Stimulated activated effector memory CD8-positive, alpha-beta T cell treated with anti-CD3 and anti-CD28 coated beads, Interleukin-12 subunit alpha, Interleukin-12 subunit beta, amount 100 ng/mL, for 72 hours (primary cell): ENCODE data around the gene USP13.
A peak's percentile ranks its signal among the peaks of the same experiment; 100 is the strongest.

ENCODE experiments used
- ATAC-seq: fragments of 150-1000 bp; cut with Tn5 transposase; 2 replicates; pipeline ENCODE4 v1.10.0; 2021
- DNase-seq, 2 donors: peaks; one replicate each; pipeline ENCODE4 v3.0.0; 2021 to 2022; ENCODE audit warnings: low spot score in 2 of 2
- H3K27ac Mint-ChIP-seq: one replicate; pipeline ENCODE4 v1.8.0; 2022; ENCODE audit warnings: mild to moderate bottlenecking, mixed read lengths
- H3K36me3 Mint-ChIP-seq: one replicate; pipeline ENCODE4 v1.8.0; 2022; ENCODE audit warnings: mild to moderate bottlenecking, mixed read lengths
- H3K4me1 Mint-ChIP-seq: one replicate; pipeline ENCODE4 v1.8.0; 2022; ENCODE audit warnings: mixed read lengths
- H3K4me3 Mint-ChIP-seq: one replicate; pipeline ENCODE4 v1.8.0; 2022; ENCODE audit warnings: mild to moderate bottlenecking, mixed read lengths
- H3K9me3 Mint-ChIP-seq: one replicate; pipeline ENCODE4 v1.8.0; 2022; ENCODE audit warnings: mixed read lengths

The USP13 gene

DNA sequence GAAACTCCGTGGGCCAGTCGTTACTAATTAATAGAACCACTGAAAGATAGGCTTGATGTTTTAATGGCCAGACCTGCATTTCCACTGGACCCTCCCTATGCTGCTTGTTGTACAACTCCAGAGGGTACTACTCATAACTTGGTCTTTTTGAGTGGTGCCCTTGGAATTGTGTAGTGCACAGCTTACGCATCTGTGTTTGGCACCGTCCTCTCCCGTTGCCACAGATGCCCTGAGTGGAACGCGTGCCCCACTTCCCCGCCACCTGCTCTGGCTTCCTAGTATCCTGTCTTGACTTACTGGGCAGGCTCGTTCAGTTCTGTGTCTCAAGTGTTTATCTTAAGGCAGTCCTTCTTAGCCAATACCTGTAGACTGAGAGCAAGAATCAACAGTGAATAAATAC lies 78.7 kb downstream of the USP13 start:
- H3K4me3 Mint-ChIP-seq: no peak overlapping the region
- H3K27ac Mint-ChIP-seq: no peak overlapping the region
- no peaks in the 10 kb centered on the region for H3K4me1 Mint-ChIP-seq
- DNase-seq: no peak
- no peak for ATAC-seq
- peaks cover 10% of the 10 kb centered on the region for H3K36me3 Mint-ChIP-seq
- H3K9me3 Mint-ChIP-seq: no peaks in the 10 kb centered on the region

DNA sequence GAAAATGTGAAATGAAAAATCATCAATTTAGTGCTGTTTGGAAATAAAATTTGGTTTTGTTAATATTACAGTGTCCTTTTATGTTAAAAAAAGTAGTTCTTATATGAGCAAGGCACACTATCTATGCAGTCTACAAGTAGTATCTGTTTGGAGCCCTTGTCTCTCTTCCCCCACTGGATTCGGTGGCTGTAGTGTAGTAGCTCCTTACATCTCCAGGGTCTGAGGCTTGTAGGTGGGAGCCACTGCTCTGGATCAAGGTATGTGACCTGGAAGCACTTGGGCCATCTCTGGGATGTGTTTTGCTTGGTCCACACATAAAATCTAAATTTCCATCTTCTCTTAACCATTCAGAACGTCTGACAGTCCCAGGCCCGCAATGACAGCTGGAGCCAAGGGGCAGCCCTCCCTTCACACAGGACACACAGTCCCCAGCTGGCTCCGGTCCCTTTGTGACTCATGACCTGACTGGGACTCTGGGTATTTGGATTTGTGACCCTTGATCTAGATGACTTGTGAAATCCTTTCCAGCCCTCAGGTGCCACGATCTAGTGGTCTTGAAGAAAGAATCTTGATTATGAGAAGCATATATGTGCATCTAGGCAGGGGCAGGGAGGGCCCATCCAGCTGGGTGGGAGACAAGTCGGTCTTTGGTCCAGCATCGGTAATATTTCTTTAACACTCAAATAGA lies 80.0 kb downstream of the USP13 start:
- peaks cover 1% of the 10 kb centered on the region for H3K4me1 Mint-ChIP-seq
- no peaks in the 10 kb centered on the region for H3K9me3 Mint-ChIP-seq
- no peak overlapping the region for H3K4me3 Mint-ChIP-seq
- ATAC-seq (no peak), DNase-seq (no peak)
- H3K36me3 Mint-ChIP-seq: peaks cover 16% of the 10 kb centered on the region
- peak overlapping the region; percentile 53 for H3K27ac Mint-ChIP-seq

DNA sequence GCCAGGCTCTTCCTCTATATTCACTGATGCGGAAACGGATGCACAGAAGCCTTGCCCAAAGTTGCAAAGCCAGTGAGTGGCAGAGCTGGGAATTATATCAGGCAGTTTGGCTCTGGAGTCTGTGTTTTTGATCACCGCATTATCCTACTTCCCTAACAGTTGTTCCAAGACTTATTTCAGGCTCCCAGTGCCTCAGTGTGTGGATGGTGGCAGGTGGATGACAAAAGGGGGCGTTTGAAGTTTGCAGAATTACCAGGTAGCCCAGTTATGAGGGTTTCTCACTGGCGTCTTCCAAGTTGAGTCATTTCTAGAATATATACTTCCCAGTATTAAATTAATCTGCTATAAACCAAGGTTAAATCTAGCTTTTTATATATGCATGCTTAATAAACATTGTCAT lies 81.0 kb downstream of the USP13 start:
- no peak for DNase-seq
- no peaks in the 10 kb centered on the region for H3K9me3 Mint-ChIP-seq

DNA sequence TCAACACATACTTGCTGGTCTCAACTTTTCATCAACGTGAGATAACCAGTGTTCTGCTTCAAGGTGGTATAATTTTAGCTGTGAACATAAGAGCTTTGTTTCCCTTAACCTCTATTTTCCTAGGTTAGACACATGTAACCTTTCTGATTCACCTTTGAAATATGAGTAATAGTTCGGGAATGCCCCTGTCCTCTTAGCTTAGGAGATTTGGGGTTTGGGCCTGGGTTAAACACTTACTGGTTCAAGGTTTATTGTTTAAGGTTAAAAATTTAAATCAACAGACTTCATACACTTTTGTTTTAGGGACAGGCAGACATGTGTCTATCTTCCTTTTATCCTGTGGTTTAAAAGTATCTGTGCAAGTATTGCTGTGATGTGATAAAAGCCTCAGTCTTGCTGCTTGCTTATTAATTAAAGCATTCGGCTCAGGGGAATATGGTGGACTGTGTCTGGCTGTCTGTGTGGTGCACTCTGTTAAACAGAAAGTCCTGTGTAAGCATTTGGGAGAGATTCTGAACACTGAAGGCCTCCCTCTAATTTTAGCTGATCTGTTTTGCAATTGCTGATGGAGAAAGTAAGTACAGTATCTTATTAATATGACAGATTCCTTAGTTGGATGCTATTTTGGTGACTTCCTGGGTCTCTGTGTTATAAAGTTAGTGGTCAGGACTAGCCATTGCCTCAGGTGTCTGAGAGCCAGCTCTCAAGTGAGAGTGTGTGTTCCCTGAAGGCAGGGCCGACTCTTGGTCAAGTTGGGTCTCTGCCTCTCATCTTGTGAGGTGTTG lies 81.8 kb downstream of the USP13 start:
- Mint-ChIP-seq H3K4me3 (no peak overlapping the region), H3K36me3 (peaks cover 10% of the 10 kb centered on the region), H3K9me3 (no peaks in the 10 kb centered on the region), H3K4me1 (peaks cover 5% of the 10 kb centered on the region), H3K27ac (no peak overlapping the region)
- DNase-seq (no peak), ATAC-seq (no peak)

More for the DNA sequence above, 81.0 kb downstream of the USP13 start:
- no peak for ATAC-seq
- Mint-ChIP-seq H3K36me3 (peaks cover 12% of the 10 kb centered on the region), H3K27ac (no peak overlapping the region), H3K4me3 (no peak overlapping the region), H3K4me1 (peaks cover 5% of the 10 kb centered on the region)

DNA sequence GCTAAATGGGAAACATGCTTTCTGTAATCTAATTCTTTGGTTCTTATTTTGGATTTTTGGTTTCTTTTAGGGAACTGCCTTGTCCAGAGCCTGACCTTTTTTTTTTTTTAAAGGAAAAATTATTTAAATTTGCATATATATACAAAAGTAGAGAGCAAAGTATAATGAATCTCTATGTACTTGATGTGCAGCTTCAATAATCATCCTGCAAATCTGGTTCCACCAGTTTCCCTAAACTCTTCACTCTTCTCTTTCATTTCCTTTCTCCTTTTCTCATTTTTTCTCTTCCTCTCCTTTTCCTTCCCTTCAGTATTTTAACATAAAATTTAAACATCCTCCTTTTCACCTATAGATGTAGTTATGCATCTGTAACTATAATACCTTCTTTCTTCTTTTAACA lies 82.5 kb downstream of the USP13 start:
- Mint-ChIP-seq H3K9me3 (no peaks in the 10 kb centered on the region), H3K36me3 (peaks cover 6% of the 10 kb centered on the region), H3K4me1 (peaks cover 5% of the 10 kb centered on the region), H3K27ac (no peak overlapping the region), H3K4me3 (no peak overlapping the region)
- DNase-seq (no peak), ATAC-seq (no peak)

DNA sequence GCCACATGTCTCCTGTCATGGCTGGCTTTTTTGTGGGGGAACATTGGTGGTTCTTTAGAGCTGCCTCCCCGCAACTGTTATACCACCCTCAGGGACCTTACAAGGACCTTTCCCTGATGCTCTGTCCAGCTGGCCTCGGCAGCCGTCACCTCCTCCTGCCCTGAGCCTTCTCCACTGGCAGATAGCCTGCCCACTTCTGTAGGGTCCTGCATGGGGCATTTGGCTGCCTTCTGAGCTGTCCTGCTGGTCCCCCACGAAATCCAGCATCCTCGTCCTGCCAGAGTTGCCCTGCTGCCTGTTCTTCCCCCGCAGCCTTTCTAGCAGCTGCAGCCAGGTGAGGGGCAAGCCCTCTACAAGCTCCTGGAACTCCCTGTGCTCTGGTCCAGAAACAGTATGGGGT lies 86.2 kb downstream of the USP13 start:
- no peak for ATAC-seq
- Mint-ChIP-seq H3K9me3 (no peaks in the 10 kb centered on the region), H3K27ac (no peak overlapping the region), H3K4me3 (no peak overlapping the region), H3K4me1 (peaks cover 5% of the 10 kb centered on the region), H3K36me3 (peaks cover 32% of the 10 kb centered on the region)
- no peak for DNase-seq

DNA sequence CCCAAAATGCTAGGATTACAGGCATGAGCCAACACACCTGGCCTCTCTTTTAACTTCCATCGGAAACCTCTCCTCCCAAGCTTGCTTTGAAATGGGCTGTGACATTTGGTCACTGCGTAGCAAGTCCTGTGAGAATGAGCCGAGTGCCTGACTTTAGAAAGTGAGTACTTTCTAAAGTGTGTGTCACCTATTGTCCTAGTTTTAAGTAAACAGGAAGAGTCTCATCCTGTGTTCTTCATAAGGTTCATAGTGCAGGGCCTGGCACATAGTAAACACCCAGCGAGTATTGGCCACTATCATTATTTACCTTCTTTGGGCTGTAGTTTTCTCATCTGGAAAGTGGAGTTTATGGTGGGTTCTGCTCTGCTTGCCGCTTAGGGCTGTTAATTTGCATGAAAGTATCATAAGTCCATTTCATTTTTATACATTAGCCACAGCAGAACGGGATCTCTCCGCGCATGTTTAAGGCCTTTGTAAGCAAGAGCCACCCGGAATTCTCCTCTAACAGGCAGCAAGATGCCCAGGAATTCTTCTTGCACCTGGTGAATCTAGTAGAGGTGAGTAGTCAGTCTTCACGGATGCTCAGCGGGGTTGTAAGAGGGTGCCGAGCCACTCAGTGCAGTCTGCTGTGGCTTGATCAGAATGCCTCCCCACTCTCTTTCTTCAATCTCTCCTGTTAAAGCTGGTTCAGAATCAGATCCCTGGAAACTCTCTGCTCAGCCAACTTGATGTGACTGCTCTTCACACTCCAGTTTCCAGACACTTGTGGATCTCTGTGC lies 87.2 kb downstream of the USP13 start:
- Mint-ChIP-seq H3K4me3 (peak overlapping the region; percentile 40), H3K9me3 (no peaks in the 10 kb centered on the region), H3K27ac (peak overlapping the region; percentile 59), H3K36me3 (peaks cover 32% of the 10 kb centered on the region), H3K4me1 (peaks cover 5% of the 10 kb centered on the region)
- DNase-seq: no peak
- peak; percentile 77 for ATAC-seq

DNA sequence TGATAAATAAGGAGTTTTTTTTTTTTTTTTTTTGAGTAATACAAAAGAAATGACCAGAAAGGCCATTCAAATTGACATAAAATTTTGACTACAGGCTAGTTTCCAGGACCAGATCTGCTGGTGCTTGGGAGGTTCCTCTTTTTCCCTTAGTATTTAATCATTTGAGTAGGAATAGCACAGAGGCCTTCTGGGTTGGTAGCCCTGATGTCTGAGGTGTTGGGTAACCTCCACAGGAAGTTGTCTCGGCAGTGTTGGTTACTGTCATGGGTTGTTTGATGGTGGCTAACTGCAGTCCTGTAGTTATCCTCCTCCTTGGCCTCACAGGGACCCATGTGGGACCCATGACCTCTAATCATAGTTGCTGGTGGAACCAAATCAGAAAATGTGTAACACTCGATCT lies 91.1 kb downstream of the USP13 start:
- peaks cover 33% of the 10 kb centered on the region for H3K36me3 Mint-ChIP-seq
- no peaks in the 10 kb centered on the region for H3K9me3 Mint-ChIP-seq
- DNase-seq (no peak), ATAC-seq (no peak)
- H3K27ac Mint-ChIP-seq: no peak overlapping the region
- H3K4me1 Mint-ChIP-seq: no peaks in the 10 kb centered on the region
- H3K4me3 Mint-ChIP-seq: no peak overlapping the region

DNA sequence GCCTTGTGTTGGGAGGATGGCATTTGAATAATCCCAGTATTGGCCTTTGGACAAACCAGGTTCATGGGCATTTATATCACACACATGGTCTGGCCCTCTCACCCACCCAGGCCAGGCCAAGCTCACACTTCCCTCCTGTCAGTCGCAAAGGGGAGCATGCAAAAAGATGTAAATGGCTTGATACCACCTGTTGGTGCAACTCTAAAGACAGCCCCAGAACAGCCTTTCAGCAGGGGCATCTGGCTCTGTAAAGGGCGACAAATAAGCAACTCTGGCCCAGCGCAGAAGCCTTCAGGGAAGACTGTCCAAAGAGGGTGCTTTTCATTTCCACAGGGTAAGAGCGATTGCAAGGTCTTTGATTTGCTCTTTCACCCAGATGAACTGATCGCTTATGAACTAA lies 91.8 kb downstream of the USP13 start:
- Mint-ChIP-seq H3K36me3 (peaks cover 33% of the 10 kb centered on the region), H3K9me3 (no peaks in the 10 kb centered on the region), H3K27ac (no peak overlapping the region), H3K4me3 (no peak overlapping the region), H3K4me1 (no peaks in the 10 kb centered on the region)
- DNase-seq (no peak), ATAC-seq (no peak)

DNA sequence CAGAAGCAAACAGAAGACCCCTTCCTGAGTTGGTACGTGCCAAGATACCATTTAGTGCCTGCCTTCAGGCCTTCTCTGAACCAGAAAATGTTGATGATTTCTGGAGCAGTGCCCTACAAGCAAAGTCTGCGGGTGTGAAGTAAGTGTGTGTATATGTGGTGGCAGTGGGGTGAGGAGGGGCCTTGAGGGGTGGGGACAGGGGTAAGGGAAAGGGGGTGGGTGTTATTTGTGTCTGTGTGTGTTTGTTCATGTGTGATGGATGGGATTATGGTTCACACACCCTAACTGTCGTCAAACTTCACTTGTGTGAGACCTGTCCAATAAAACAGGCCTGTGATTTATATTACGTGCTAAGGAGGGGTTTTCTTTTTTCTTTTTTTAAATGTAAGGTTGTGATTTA lies 92.2 kb downstream of the USP13 start:
- H3K27ac Mint-ChIP-seq: no peak overlapping the region

DNA sequence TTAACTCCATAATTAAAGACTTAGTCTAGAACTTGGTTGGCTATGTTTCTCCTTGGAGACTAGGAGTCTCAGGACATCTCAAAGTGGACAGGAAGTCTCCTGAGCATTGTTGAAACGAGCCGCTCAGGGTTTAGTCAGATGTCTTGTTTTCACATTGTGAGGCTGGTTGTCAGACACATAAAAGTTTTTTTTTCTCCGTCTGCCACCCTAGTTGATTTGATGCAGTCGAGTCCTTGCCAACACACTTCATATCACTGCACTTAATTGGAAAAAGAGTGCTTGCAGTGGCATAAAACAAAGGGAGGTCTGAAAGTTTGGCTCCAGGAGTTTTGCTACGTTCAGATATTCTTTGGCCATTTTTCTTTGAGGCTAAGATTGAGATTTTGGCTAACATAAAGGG lies 92.9 kb downstream of the USP13 start:
- Mint-ChIP-seq H3K4me1 (no peaks in the 10 kb centered on the region), H3K36me3 (peaks cover 33% of the 10 kb centered on the region), H3K4me3 (no peak overlapping the region), H3K9me3 (no peaks in the 10 kb centered on the region), H3K27ac (no peak overlapping the region)
- ATAC-seq (no peak), DNase-seq (no peak)

More for the DNA sequence above, 92.2 kb downstream of the USP13 start:
- peaks cover 33% of the 10 kb centered on the region for H3K36me3 Mint-ChIP-seq
- H3K4me3 Mint-ChIP-seq: no peak overlapping the region
- H3K4me1 Mint-ChIP-seq: no peaks in the 10 kb centered on the region
- no peaks in the 10 kb centered on the region for H3K9me3 Mint-ChIP-seq
- DNase-seq (no peak), ATAC-seq (no peak)

DNA sequence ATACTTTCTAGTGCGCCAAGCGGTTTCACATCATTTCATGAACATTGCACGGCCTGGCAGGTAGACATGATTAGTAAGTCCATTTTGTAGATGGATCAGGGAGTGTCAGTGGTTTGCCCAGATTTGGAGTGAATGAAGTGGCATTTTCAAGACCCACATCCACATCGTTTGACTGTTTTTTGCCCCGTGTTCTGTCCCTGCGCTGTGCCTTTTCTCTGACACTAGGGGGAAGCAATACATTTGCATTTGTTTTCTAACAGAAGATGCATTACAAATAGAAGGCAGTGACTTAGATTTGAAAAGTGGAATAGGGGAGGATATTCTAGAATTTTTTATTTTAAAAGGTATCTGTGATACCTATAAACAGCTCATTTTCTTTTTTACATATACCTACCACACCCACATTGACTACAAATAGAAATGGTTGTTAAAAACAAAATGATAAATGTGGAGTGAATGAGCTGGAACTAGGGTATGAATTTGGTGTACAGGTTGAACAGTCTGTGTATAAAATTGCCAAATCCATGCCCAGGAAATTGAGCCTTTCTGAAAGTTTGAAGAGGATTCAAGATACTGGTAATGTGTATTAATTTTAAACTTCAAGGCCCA lies 98.0 kb downstream of the USP13 start:
- DNase-seq: no peak
- Mint-ChIP-seq H3K4me3 (no peak overlapping the region), H3K36me3 (peaks cover 5% of the 10 kb centered on the region), H3K4me1 (no peaks in the 10 kb centered on the region), H3K9me3 (no peaks in the 10 kb centered on the region), H3K27ac (no peak overlapping the region)
- no peak for ATAC-seq

DNA sequence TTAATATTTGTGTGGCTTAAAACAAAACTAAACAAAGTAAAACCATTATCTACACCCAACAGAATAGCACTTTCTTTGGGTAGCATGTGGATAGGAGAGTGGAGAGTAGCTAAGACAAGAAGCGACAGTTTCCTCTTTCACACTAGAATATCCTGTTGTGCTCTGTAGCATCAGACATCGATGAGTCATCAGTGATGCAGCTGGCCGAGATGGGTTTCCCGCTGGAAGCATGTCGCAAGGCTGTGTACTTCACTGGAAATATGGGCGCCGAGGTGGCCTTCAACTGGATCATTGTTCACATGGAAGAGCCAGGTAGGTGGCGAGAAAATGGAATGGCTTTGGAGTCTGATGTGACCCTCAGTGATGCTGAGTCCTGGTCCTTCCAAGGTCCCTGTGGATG lies 108.1 kb downstream of the USP13 start:
- ATAC-seq (no peak), DNase-seq (no peak)
- Mint-ChIP-seq H3K4me1 (no peaks in the 10 kb centered on the region), H3K27ac (no peak overlapping the region), H3K9me3 (no peaks in the 10 kb centered on the region), H3K4me3 (no peak overlapping the region), H3K36me3 (peaks cover 19% of the 10 kb centered on the region)

DNA sequence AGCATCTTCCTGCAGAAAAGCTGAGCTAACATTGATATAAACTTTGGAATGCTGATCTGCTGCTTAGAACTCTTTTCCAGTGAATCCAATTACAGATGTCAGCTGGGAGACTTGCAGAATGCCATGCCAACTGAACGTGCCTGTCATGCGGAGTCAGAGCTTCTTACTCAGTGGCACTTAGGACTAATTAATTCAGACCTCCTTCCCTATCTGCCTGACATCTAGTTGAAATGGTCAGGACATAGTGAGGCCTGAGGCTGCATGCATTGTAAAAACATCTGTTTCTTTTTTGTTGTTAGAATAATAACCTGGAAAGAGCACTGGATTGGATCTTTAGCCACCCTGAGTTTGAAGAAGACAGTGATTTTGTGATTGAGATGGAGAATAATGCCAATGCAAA lies 112.6 kb downstream of the USP13 start:
- ATAC-seq (no peak), DNase-seq (no peak)
- no peak overlapping the region for H3K27ac Mint-ChIP-seq
- H3K36me3 Mint-ChIP-seq: peaks cover 20% of the 10 kb centered on the region
- H3K9me3 Mint-ChIP-seq: no peaks in the 10 kb centered on the region
- H3K4me1 Mint-ChIP-seq: no peaks in the 10 kb centered on the region
- no peak overlapping the region for H3K4me3 Mint-ChIP-seq

DNA sequence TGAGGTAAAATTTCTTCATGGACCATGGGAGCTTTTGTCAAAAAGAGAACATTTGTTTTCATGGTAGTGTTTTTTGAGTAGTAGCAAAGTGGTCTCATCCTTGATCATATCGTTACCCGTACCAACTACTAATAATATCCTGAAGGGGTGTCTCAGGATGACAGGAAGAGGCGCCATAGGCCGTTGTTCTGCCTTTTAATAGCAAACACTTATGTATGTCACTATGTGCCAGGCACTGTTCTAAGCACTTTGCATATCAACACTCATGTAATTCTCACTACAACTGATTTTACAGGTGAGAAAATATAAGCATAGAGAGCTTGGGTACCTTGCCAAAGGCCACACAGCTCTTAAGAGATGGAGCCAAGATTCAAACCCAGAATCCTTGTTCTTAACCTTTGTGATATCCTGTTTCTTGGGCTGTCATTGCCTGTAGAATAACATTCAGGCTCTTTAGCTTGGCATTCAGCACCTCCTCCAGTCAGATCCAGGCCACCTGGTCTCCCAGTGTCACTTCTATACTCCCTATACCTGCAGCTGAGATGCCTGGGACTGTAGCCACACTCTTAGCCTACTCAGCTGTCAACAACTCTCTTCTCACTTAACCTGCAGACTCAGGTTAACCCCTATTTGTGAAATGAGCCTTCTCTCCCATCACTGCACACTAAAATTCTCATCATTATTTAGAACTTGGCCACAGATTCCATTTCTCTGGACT lies 113.7 kb downstream of the USP13 start:
- Mint-ChIP-seq H3K9me3 (no peaks in the 10 kb centered on the region), H3K4me3 (no peak overlapping the region), H3K36me3 (peaks cover 20% of the 10 kb centered on the region), H3K27ac (no peak overlapping the region), H3K4me1 (no peaks in the 10 kb centered on the region)
- DNase-seq (no peak), ATAC-seq (no peak)
